Measurements from ENCODE around the gene CACHD1. TPM values are rescaled to one million over a fixed set of nuclear protein-coding genes. Genes with fewer than 3 reads are reported as not detected.

Gene CACHD1
- total RNA-seq, 1 experiment from 2014 or later: 8.4 TPM

GRCh38 chr1:64470665-64471217 lies 812 bp downstream of the CACHD1 start:
- H2AFZ ChIP-seq (ENCODE audit: low read depth, low read length, poor library complexity, severe bottlenecking): peak overlapping the region; percentile 1
- H3K9ac ChIP-seq (ENCODE audit: low read length): peak overlapping the region; percentile 75
- H3K36me3 ChIP-seq (ENCODE audit: control insufficient read depth in 1 of 2, insufficient read depth in 2 of 2, low read length in 2 of 2): no peaks in the 10 kb centered on the region
- TF ChIP-seq ZFX (IDR thresholded peaks at IDR 0.05) (peak; percentile 59; the same call in 1 of the 2 replicates), MAX (IDR thresholded peaks at IDR 0.05) (peak; percentile 27; the same call in 1 of the 2 replicates), ZBTB33 (IDR thresholded peaks at IDR 0.05; ENCODE audit: extremely low read depth, insufficient replicate concordance, low read length) (no peak)
- ChIA-PET RAD21 (ENCODE audit: low non-redundant PET in 1 of 2, low total read pairs in 2 of 2, uncharacterized antibody in 2 of 2, unreplicated experiment in 2 of 2) (no interaction called here), POLR2A (no interaction called here), CTCF (no interaction called here)
- no peaks in the 10 kb centered on the region for H4K20me1 ChIP-seq (ENCODE audit: insufficient read depth)
- no peaks in the 10 kb centered on the region for H3K27me3 ChIP-seq (ENCODE audit: insufficient read depth, low read length)
- BruUV-seq (replicated peaks): no TSS peak
- peaks cover 15% of the 10 kb centered on the region for H3K79me2 ChIP-seq (ENCODE audit: insufficient read depth, low read length)
- H3K4me3 ChIP-seq (replicated peaks in 1 of 2; ENCODE audit: low read depth in 1 of 2, low read length in 2 of 2): peak overlapping the region; percentile 50 to 78
- intact Hi-C loops (cut with micrococcal nuclease): loop anchor here (10.0 kb wide), 1 partner anchor 354 kb away; no protein-coding TSS in a partner anchor
- no peaks in the 10 kb centered on the region for H3K9me3 ChIP-seq (ENCODE audit: control insufficient read depth in 1 of 2, insufficient read depth in 1 of 2, low read depth in 1 of 2, low read length in 2 of 2)
- H3K27ac ChIP-seq (ENCODE audit: low read depth, low read length): peak overlapping the region; percentile 72; the same call in 1 of the 2 replicates
- peak overlapping the region; percentile 99 for H3K4me2 ChIP-seq (ENCODE audit: low read length)
- no peaks in the 10 kb centered on the region for H3K9me2 ChIP-seq (ENCODE audit: insufficient read depth)
- ATAC-seq: peak; percentile 59
- peaks cover 8 to 19% of the 10 kb centered on the region in 2 experiments; a peak in 3 of 4 replicates for H3K4me1 ChIP-seq (ENCODE audit: control insufficient read depth in 1 of 2, insufficient read depth in 2 of 2, low read length in 2 of 2)
- no peak for DNase-seq (ENCODE audit: low read depth, low spot score)

- intact Hi-C loops (cut with micrococcal nuclease): loop anchor here (10.0 kb wide), 1 partner anchor 353 kb away; no protein-coding TSS in a partner anchor
- Histone ChIP-seq H3K27me3 (ENCODE audit: insufficient read depth, low read length) (no peaks in the 10 kb centered on the region), H3K9me3 (ENCODE audit: control insufficient read depth in 1 of 2, insufficient read depth in 1 of 2, low read depth in 1 of 2, low read length in 2 of 2) (no peaks in the 10 kb centered on the region), H3K9me2 (ENCODE audit: insufficient read depth) (no peaks in the 10 kb centered on the region), H4K20me1 (ENCODE audit: insufficient read depth) (no peaks in the 10 kb centered on the region), H2AFZ (ENCODE audit: low read depth, low read length, poor library complexity, severe bottlenecking) (peak overlapping the region; percentile 1), H3K9ac (ENCODE audit: low read length) (peak overlapping the region; percentile 75), H3K4me1 (ENCODE audit: control insufficient read depth in 1 of 2, insufficient read depth in 2 of 2, low read length in 2 of 2) (peaks cover 8 to 20% of the 10 kb centered on the region in 2 experiments; a peak in 3 of 4 replicates), H3K79me2 (ENCODE audit: insufficient read depth, low read length) (peaks cover 15% of the 10 kb centered on the region), H3K27ac (ENCODE audit: low read depth, low read length) (peak overlapping the region; percentile 72; the same call in 1 of the 2 replicates), H3K4me2 (ENCODE audit: low read length) (peak overlapping the region; percentile 99), H3K4me3 (replicated peaks in 1 of 2; ENCODE audit: low read depth in 1 of 2, low read length in 2 of 2) (peak overlapping the region; percentile 50 to 78), H3K36me3 (ENCODE audit: control insufficient read depth in 1 of 2, insufficient read depth in 2 of 2, low read length in 2 of 2) (no peaks in the 10 kb centered on the region)
- BruUV-seq (replicated peaks): no TSS peak
- ChIA-PET RAD21 (ENCODE audit: low non-redundant PET in 1 of 2, low total read pairs in 2 of 2, uncharacterized antibody in 2 of 2, unreplicated experiment in 2 of 2) (no interaction called here), POLR2A (no interaction called here), CTCF (no interaction called here)
- ATAC-seq (peak; percentile 67), DNase-seq (ENCODE audit: low read depth, low spot score) (no peak)
- no peak for TF ChIP-seq EZH2phosphoT487 (IDR thresholded peaks at IDR 0.05; ENCODE audit: borderline replicate concordance)
- no peak for TF ChIP-seq ZBTB33 (IDR thresholded peaks at IDR 0.05; ENCODE audit: extremely low read depth, insufficient replicate concordance, low read length)
- no peak for TF ChIP-seq POLR2A (IDR thresholded peaks at IDR 0.05; ENCODE audit: borderline replicate concordance, extremely low read depth, insufficient read depth, insufficient read length)
- no peak for TF ChIP-seq RAD21 (IDR thresholded peaks at IDR 0.05; ENCODE audit: low read depth)
- no peak for TF ChIP-seq EGR1 (IDR thresholded peaks at IDR 0.05; ENCODE audit: low read depth)
- no peak for TF ChIP-seq FOSL1 (IDR thresholded peaks at IDR 0.05; ENCODE audit: low read depth)
- TF ChIP-seq ATF3 (IDR thresholded peaks at IDR 0.05): no peak
- TF ChIP-seq MAX (IDR thresholded peaks at IDR 0.05): no peak
- no peak for TF ChIP-seq JUND (IDR thresholded peaks at IDR 0.05)
- TF ChIP-seq SP1 (IDR thresholded peaks at IDR 0.05; ENCODE audit: low read depth): no peak
- no peak for TF ChIP-seq TCF7L2 (IDR thresholded peaks at IDR 0.05; ENCODE audit: borderline replicate concordance, extremely low read depth, insufficient read depth, insufficient read length)
- TF ChIP-seq YY1 (IDR thresholded peaks at IDR 0.05; ENCODE audit: extremely low read depth, insufficient replicate concordance, low read depth, low read length): no peak
Measured at GRCh38 chr1:64471218-64472039, 1.5 kb downstream of the CACHD1 start.

Measured in HCT116 (cell line).